DMS53 treated with DMSO at 0.1 percent for 48 hours (cell line): ENCODE data around the gene MNX1.

Experiments
- DNase-seq: peaks from one replicate; lab custom pipeline; 2025; ENCODE audit not compliant: unreplicated experiment; lab: John Stamatoyannopoulos, UW

Gene MNX1

GRCh38 chr7:157016352-157017041 is 6.0 kb upstream of the MNX1 start:
- DNase-seq, result no peak

GRCh38 chr7:157016024-157016351 is 5.5 kb upstream of the MNX1 start:
- no peak for DNase-seq

DNA sequence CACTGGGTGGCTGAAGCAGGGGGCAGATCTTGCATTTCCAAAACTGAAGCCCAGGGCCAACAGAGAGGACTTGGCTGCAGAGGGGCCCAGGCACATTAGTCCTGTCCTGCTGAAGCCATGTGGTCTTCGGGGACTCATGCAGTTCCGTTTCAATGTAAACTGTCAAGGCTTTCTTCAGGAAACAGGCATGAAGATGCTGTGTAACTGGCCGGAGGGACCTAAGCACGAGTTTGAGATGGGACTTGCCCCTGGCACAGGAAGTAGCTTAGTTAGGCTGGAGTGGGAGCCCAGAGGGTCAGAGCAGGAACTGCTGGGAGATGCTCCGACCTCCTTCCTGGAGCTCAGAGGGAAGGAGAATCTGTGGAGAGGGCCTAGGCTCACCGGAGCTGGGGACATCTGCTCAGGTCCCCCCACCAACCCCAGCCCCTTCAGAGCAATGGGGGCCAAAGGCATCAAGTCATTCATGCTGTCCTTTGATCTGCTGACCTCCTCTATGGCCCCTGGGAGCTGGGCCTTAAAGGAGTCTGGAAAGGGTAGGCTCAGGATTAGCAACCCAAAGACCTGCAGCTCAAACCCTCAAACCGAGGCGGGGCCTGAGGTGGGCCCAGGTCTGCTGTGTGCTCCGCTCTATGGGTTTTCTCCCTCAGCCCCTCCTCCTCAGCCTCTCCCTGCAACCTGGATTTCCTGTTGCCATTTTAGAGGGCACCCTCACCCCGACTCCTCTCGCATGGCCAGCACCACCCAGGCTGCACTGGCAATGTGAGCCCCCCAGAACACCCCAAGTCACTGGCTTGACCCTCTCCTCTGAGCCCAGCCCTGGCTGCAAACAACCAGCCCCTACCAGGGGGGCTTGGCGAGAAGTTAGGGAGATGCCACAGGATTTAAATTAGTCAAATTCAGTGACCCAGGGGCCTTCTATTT is 4.4 kb upstream of the MNX1 start:
- no peak for DNase-seq

DNA sequence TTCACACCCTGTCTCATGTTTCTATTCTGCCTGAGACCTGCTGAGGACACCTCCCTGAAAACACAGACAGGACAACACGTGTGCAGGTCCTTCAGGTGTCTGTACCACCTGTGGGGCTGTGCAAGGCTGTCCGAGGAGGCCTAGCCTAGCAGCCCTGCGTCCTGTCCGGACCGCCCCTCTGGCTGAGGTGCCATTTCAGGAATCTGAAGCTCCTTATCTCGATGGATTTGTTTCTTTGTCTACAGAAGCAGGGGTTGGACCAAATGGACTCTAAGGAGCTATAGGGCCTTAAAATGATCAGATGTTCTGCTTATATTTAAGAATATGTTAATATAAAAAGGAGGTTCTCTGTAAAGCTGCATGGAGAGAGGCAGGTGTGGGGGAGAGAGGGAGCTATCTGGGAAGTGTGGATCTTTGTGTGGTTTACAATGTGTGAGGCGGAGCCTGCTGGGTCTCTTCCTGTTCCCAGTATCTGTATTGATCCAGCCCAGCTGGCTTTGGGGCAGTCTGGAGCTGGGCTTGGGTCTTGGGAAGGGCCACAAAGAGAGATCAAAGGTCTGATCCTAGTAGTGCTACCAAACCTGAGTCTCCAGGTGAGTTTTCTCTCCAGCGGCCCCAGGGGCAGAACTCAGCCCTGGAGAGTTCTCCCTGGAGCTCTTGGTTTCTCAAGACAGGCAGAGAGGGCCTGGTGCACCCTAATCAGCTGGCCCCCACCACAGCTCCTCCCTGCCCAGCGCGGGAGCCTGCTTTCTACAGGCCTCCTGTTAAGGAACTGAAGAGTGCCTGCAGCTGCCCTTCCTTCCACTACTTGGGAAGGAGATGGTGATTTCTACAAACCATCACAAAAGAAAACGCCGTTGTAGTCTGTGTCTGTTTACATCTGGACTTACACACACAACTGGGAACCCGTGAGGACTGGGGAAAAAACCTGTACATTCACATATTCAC is 3.4 kb upstream of the MNX1 start:
- DNase-seq, result no peak

DNA sequence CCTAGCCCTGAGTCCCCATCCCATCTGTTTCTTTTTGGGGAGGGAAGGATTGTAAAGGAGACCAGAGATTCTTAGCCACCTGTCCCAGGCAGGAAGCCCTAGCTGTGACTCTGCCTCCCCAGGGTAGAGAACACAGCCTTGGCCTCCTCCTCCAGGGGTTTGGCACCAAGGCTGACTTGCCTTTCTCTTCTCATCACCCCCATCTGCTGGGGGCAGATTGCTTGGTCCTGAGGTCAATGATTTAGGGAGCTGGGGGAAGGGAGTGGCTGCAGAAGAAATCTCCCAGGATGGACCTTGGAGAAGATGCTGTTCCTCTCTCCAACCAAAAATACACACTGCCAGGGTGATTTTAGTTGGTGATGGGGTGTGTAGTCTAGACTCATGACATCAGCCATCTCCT is 2.6 kb upstream of the MNX1 start:
- no peak for DNase-seq

DNA sequence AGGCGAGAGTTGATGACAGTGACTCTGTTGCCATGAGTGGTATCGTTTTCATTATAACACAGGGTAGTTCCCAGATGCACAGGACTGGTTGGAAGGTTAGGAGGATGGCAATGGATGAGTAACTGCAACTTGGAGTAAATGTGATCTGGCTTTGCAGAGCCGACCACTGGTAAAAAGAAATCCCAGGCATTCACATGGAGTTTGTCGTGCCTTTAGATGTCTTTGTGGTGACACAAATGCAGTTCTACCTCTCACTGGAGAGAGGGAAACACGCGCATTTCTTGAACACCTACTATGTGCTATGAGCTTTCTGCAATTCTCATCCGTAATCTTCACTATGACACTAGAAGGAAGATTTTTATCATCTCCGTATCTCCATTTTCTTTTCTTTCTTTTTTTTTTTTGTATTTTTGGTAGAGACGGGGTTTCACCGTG is 1.7 kb upstream of the MNX1 start:
- DNase-seq, result peak; percentile 72

DNA sequence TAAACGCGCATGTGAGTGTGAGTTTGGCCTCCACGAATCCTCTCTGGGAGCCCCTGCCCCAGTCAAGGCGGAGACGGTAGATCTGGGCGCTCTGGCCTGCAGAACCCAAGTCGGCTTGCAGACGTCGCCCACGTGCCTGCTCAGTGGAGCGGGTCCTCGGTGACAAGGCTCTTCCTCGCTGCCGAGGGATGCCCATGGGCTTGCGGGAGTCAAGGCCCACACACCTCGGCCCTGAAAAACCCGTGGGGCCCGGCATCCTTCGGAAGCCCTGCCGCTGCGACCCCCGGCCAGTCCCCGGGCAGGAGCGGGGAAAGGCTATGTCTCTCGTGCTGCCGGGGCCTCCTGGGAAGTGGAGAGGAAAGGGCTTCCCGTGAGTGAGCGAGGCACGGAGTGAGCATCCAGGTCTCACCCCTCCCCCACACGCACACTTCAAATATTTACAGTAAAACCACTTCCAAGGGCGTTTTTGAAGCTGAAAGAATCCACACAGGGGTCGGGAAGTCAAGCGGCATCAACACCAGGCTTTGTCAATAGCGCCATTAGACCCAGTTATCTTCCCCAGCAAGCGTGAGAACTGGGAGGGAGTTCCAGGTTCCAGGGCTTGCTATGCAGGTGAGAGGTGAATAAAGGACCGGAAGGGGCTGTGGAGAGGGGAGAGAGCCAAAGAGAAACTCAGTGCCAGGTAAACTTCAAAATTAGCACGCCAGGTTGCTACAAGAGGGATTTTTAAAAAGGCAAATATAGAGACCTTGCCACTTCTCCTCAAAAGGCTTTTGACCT is 1.1 kb upstream of the MNX1 start:
- peak; percentile 72 for DNase-seq

DNA sequence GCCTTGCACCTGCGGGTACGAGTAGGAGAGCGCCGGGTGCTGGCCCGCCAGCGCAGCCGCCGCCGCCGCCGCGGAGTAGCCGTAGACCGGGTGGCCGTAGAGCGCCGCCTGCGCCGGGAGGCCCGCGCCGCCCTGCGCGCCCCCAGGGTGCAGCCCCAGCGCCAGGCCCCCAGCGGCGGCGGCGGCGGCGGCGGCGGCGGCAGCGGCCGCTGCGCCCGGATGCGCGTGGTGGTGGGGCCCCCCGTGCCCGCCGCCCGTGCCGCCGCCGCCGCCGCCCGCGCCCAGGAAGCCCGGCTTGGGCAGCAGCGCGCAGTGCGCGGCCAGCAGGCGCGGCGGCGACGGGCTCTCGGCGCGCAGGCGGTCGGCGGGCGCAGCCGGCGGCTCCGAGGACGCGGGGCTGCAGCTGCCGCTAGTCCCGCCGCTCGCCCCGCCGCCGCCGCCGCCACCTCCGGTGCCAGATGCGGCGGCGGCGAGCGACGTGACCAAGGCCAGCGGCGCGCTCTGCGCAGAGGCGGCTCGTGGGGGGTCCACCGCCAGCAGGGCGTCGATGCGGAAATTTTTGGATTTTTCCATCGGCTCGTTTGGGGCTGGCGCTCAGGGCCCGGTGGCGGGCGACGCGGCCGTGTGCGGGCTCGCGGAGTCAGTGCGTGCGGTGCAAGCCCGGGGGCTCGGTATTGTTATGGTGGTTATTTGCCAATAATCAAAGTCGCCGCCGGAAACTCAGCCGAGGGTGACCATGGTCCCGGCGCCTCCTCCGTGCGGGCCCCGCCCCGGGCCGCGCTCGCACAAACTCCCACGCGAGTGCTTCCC is 480 bp downstream of the MNX1 start:
- no peak for DNase-seq

GRCh38 chr7:157009170-157009777 is 1.2 kb downstream of the MNX1 start:
- peak; percentile 76 for DNase-seq

- DNase-seq, result no peak
These were observed 2.0 kb downstream of the MNX1 start for GRCh38 chr7:157008206-157009169.

DNA sequence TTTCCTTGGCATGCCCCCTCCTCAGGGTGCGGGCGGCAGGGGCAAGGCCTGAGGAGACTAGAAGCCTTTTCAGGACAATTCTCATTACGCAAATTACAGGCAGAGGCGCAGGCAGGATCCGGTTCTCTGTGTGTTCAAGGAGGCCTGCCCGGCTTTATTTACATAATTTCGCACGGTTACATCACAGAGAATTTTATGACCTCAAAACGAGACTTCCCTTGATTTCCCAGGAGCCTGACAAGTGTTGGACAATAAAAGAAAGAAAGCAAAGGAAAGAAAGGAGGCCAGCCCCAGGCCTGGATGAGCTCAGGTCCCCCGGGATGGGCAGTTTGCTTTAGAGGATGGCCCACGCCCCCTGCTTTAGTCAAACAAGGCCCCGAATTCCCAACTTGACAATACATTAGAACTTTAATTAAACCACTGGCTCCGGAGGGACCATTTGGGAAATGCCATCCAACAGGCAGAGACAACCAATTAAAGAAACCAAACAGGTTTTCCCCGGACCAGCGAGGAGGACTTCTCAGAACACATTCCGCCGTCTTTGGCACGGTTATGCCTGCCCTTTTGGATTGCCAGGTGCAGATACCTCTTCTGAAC is 2.9 kb downstream of the MNX1 start:
- no peak for DNase-seq

GRCh38 chr7:157006829-157007469 is 3.5 kb downstream of the MNX1 start:
- no peak for DNase-seq

GRCh38 chr7:157006205-157006747 is 4.2 kb downstream of the MNX1 start:
- no peak for DNase-seq

DNA sequence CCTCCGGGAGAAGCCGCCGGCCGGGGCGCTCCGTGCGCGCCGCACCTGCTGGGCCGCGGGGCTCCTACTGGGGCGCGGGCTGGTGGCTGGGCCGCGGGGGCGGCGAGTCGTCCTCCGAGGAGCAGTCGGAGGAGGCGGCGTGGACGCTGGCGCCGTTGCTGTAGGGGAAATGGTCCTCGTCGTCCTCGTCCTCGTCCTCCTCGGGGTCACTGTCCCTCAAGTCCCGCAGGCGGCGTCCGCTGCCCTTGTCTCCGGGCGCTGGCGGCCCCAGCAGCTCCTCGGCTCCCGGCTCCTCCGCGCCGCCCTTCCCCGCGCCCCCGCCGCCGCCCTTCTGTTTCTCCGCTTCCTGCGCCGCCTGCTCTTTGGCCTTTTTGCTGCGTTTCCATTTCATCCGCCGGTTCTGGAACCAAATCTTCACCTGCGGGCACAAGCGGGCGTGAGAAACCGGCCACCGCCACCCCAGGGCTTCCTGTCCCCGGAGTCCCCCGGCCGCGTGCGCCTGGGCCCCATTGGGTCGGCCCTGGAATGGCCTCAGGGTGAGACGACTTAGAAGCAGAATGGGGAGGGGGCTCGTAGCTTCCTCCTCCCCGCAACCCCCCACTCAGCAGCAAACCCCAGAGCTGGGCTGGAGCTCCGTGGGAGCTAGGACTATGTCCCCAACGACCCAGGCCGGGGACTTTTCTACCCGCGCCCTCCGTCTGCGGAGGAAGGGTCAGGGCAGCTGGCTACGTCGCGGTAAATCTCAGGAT is 4.8 kb downstream of the MNX1 start:
- DNase-seq, result no peak

- DNase-seq, result no peak
These were observed 5.7 kb downstream of the MNX1 start for GRCh38 chr7:157004521-157005455.
